ENCODE measurements around the gene DHCR7.
A peak's percentile ranks its signal among the peaks of the same experiment; 100 is the strongest.
"Not testable (repeated sequence)": the region's sequence is repeated elsewhere in the genome, so short reads cannot be mapped to it uniquely, and the experiment has no call there.

Gene DHCR7

GRCh38 chr11:71436861-71437260, 11.3 kb downstream of the DHCR7 start:
- no peak for DNase-seq

- no peak for DNase-seq
Measured at GRCh38 chr11:71435278-71435951, 12.8 kb downstream of the DHCR7 start.

- DNase-seq: no peak
Measured at GRCh38 chr11:71434576-71435130, 13.5 kb downstream of the DHCR7 start.

GRCh38 chr11:71433648-71434450, 14.3 kb downstream of the DHCR7 start:
- DNase-seq: no peak

GRCh38 chr11:71432761-71433647, 15.2 kb downstream of the DHCR7 start:
- no peak for DNase-seq

- no peak for DNase-seq
Measured at GRCh38 chr11:71431271-71431670, 16.9 kb downstream of the DHCR7 start.

GRCh38 chr11:71430166-71430565, 18.0 kb downstream of the DHCR7 start:
- no peak for DNase-seq

- DNase-seq: no peak
Measured at GRCh38 chr11:71429701-71430100, 18.5 kb downstream of the DHCR7 start.

GRCh38 chr11:71428861-71429435, 19.2 kb downstream of the DHCR7 start:
- no peak for DNase-seq

GRCh38 chr11:71426413-71426812, 21.8 kb downstream of the DHCR7 start:
- no peak for DNase-seq

GRCh38 chr11:71425860-71426259, 22.3 kb downstream of the DHCR7 start:
- DNase-seq: no peak

GRCh38 chr11:71425409-71425808, 22.8 kb downstream of the DHCR7 start:
- DNase-seq: no peak

GRCh38 chr11:71423181-71423790, 24.9 kb downstream of the DHCR7 start:
- DNase-seq: no peak

GRCh38 chr11:71422318-71422717, 25.9 kb downstream of the DHCR7 start:
- not testable (repeated sequence) for DNase-seq

GRCh38 chr11:71421392-71421950, 26.7 kb downstream of the DHCR7 start:
- DNase-seq: no peak

GRCh38 chr11:71420455-71421241, 27.5 kb downstream of the DHCR7 start:
- peak; percentile 64 for DNase-seq

- no peak for DNase-seq
Measured at GRCh38 chr11:71418643-71419042, 29.6 kb downstream of the DHCR7 start.

- DNase-seq: no peak
Measured at GRCh38 chr11:71414645-71415044, 33.5 kb downstream of the DHCR7 start.

GRCh38 chr11:71410363-71410966, 37.7 kb downstream of the DHCR7 start:
- no peak for DNase-seq

- no peak for DNase-seq
Measured at GRCh38 chr11:71408826-71409225, 39.4 kb downstream of the DHCR7 start.

- DNase-seq: no peak
Measured at GRCh38 chr11:71407356-71407755, 40.8 kb downstream of the DHCR7 start.
